ENCODE measurements around the gene FNIP2.
A peak's percentile ranks its signal among the peaks of the same experiment; 100 is the strongest.

Gene FNIP2

GRCh38 chr4:158810487-158811215 lies 41.8 kb downstream of the FNIP2 start (continued):
- TF ChIP-seq ZBTB44 (tag by site-specific recombination; IDR thresholded peaks at IDR 0.05) = peak; percentile 27; the same call in 1 of the 2 replicates
- TF ChIP-seq, protein P1, sequence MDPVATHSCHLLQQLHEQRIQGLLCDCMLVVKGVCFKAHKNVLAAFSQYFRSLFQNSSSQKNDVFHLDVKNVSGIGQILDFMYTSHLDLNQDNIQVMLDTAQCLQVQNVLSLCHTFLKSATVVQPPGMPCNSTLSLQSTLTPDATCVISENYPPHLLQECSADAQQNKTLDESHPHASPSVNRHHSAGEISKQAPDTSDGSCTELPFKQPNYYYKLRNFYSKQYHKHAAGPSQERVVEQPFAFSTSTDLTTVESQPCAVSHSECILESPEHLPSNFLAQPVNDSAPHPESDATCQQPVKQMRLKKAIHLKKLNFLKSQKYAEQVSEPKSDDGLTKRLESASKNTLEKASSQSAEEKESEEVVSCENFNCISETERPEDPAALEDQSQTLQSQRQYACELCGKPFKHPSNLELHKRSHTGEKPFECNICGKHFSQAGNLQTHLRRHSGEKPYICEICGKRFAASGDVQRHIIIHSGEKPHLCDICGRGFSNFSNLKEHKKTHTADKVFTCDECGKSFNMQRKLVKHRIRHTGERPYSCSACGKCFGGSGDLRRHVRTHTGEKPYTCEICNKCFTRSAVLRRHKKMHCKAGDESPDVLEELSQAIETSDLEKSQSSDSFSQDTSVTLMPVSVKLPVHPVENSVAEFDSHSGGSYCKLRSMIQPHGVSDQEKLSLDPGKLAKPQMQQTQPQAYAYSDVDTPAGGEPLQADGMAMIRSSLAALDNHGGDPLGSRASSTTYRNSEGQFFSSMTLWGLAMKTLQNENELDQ (tag by site-specific recombination; IDR thresholded peaks at IDR 0.05; ENCODE audit: low read depth) = no peak
- TF ChIP-seq PRDM6 (tag by site-specific recombination; IDR thresholded peaks at IDR 0.05) = peak; percentile 98
- peak; percentile 85 for TF ChIP-seq ZNF596 (tag by site-specific recombination; IDR thresholded peaks at IDR 0.05)
- peak; percentile 11; the same call in 1 of the 2 replicates for TF ChIP-seq TRIM28 (IDR thresholded peaks at IDR 0.05; ENCODE audit: borderline replicate concordance, low read length)
- no peak for TF ChIP-seq ZNF76 (tag by site-specific recombination; IDR thresholded peaks at IDR 0.05; ENCODE audit: borderline replicate concordance, low read depth)
- TF ChIP-seq FEZF1 (tag by site-specific recombination; IDR thresholded peaks at IDR 0.05) = peak; percentile 96
- TF ChIP-seq ZNF184 (tag by site-specific recombination; IDR thresholded peaks at IDR 0.05) = peak; percentile 75; the same call in 1 of the 2 replicates
- peak; percentile 80 for TF ChIP-seq ZNF366 (tag by site-specific recombination; conservative IDR thresholded peaks at IDR 0.05)
- TF ChIP-seq ZBTB21 (tag by site-specific recombination; IDR thresholded peaks at IDR 0.05) = 0 out of 2 replicates have a peak, but pooled peaks have one; percentile 31
- TF ChIP-seq MZF1 (tag by site-specific recombination; IDR thresholded peaks at IDR 0.05; ENCODE audit: borderline replicate concordance) = 0 out of 2 replicates have a peak, but pooled peaks have one; percentile 24
- TF ChIP-seq ZNF239 (tag by site-specific recombination; IDR thresholded peaks at IDR 0.05) = no peak
- TF ChIP-seq INSM2 (tag by site-specific recombination; IDR thresholded peaks at IDR 0.05) = peak; percentile 71
- no peak for TF ChIP-seq PRDM1 (tag by site-specific recombination; IDR thresholded peaks at IDR 0.05)
- peak; percentile 77 for TF ChIP-seq ZEB2 (tag by site-specific recombination; IDR thresholded peaks at IDR 0.05)
- TF ChIP-seq IKZF3 (tag by site-specific recombination; IDR thresholded peaks at IDR 0.05) = peak; percentile 73
- TF ChIP-seq KLF8 (tag by site-specific recombination; IDR thresholded peaks at IDR 0.05) = peak; percentile 49
- peak; percentile 97 for TF ChIP-seq ZNF600 (tag by site-specific recombination; IDR thresholded peaks at IDR 0.05)
- TF ChIP-seq ZBTB6 (tag by site-specific recombination; IDR thresholded peaks at IDR 0.05) = no peak
- TF ChIP-seq, protein P2, sequence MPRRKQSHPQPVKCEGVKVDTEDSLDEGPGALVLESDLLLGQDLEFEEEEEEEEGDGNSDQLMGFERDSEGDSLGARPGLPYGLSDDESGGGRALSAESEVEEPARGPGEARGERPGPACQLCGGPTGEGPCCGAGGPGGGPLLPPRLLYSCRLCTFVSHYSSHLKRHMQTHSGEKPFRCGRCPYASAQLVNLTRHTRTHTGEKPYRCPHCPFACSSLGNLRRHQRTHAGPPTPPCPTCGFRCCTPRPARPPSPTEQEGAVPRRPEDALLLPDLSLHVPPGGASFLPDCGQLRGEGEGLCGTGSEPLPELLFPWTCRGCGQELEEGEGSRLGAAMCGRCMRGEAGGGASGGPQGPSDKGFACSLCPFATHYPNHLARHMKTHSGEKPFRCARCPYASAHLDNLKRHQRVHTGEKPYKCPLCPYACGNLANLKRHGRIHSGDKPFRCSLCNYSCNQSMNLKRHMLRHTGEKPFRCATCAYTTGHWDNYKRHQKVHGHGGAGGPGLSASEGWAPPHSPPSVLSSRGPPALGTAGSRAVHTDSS (tag by site-specific recombination; IDR thresholded peaks at IDR 0.05) = no peak
- peak; percentile 18; the same call in 1 of the 2 replicates for TF ChIP-seq ATF2 (tag by site-specific recombination; IDR thresholded peaks at IDR 0.05; ENCODE audit: low read depth)
- no peak for TF ChIP-seq MYNN (tag by site-specific recombination; IDR thresholded peaks at IDR 0.05; ENCODE audit: borderline replicate concordance)
